ENCODE results near the gene FRMD5. TPM values are rescaled to one million over a fixed set of nuclear protein-coding genes. Genes with fewer than 3 reads are reported as not detected.
A peak's percentile ranks its signal among the peaks of the same experiment; 100 is the strongest.

FRMD5 gene
- total RNA-seq, 2 donors from 2014 or later: 9.1 to 25.1 TPM

- intact Hi-C loops (cut with DNase I): no loop called here
- ATAC-seq: no peak
Observed at GRCh38 chr15:44101944-44102343, 93.1 kb downstream of the FRMD5 start.

GRCh38 chr15:44101286-44101685, 93.8 kb downstream of the FRMD5 start:
- no peak for DNase-seq
- intact Hi-C loops (cut with DNase I): no loop called here
- no peak for ATAC-seq

More at GRCh38 chr15:44101944-44102343, 93.1 kb downstream of the FRMD5 start:
- DNase-seq: no peak

- ATAC-seq (no peak), DNase-seq (no peak)
- intact Hi-C loops (cut with DNase I): no loop called here
Observed at GRCh38 chr15:44099671-44100070, 95.4 kb downstream of the FRMD5 start.

GRCh38 chr15:44097552-44097951, 97.5 kb downstream of the FRMD5 start:
- intact Hi-C loops (cut with DNase I): no loop called here
- ATAC-seq: no peak
- no peak for DNase-seq

GRCh38 chr15:44096596-44096995, 98.5 kb downstream of the FRMD5 start:
- intact Hi-C loops (cut with DNase I): no loop called here
- no peak for ATAC-seq
- no peak for DNase-seq

- intact Hi-C loops (cut with DNase I): no loop called here
- ATAC-seq: no peak
- DNase-seq: no peak
Observed at GRCh38 chr15:44094781-44095180, 100.3 kb downstream of the FRMD5 start.

GRCh38 chr15:44093836-44094235, 101.2 kb downstream of the FRMD5 start:
- ATAC-seq: no peak
- no peak for DNase-seq
- intact Hi-C loops (cut with DNase I): no loop called here

- intact Hi-C loops (cut with DNase I): no loop called here
- DNase-seq: no peak
- ATAC-seq: peak in 1 of 2 donors; percentile 76
Observed at GRCh38 chr15:44092221-44092620, 102.8 kb downstream of the FRMD5 start.

- ATAC-seq (peak in 1 of 2 donors; percentile 89), DNase-seq (no peak)
- intact Hi-C loops (cut with DNase I): no loop called here
Observed at GRCh38 chr15:44087578-44088465, 107.2 kb downstream of the FRMD5 start.

GRCh38 chr15:44084770-44085169, 110.3 kb downstream of the FRMD5 start:
- DNase-seq: no peak
- intact Hi-C loops (cut with DNase I): no loop called here
- no peak for ATAC-seq

- DNase-seq (no peak), ATAC-seq (no peak)
- intact Hi-C loops (cut with DNase I): no loop called here
Observed at GRCh38 chr15:44084171-44084570, 110.9 kb downstream of the FRMD5 start.

- DNase-seq (no peak), ATAC-seq (no peak)
- intact Hi-C loops (cut with DNase I): no loop called here
Observed at GRCh38 chr15:44082558-44083157, 112.4 kb downstream of the FRMD5 start.

GRCh38 chr15:44081026-44082013, 113.8 kb downstream of the FRMD5 start:
- intact Hi-C loops (cut with DNase I): no loop called here
- no peak for ATAC-seq
- DNase-seq: no peak

- no peak for DNase-seq
- ATAC-seq: peak in 1 of 2 donors; percentile 65
- intact Hi-C loops (cut with DNase I): no loop called here
Observed at GRCh38 chr15:44075535-44075934, 119.5 kb downstream of the FRMD5 start.

- ATAC-seq (no peak), DNase-seq (no peak)
- intact Hi-C loops (cut with DNase I): loop anchor here (5.0 to 10.0 kb wide), 3 partner anchors 162 to 195 kb away; no protein-coding TSS in a partner anchor
Observed at GRCh38 chr15:44069489-44069888, 125.6 kb downstream of the FRMD5 start.

- intact Hi-C loops (cut with DNase I): loop anchor here (5.0 to 10.0 kb wide), 3 partner anchors 161 to 194 kb away; no protein-coding TSS in a partner anchor
Observed at GRCh38 chr15:44068347-44068746, 126.7 kb downstream of the FRMD5 start.

GRCh38 chr15:44066211-44066827, 128.8 kb downstream of the FRMD5 start:
- ATAC-seq (peak; percentile 44 to 59), DNase-seq (peak; percentile 55)
- intact Hi-C loops (cut with DNase I): loop anchor here (2.0 to 10.0 kb wide), 4 partner anchors 154 to 192 kb away; no protein-coding TSS in a partner anchor

More at GRCh38 chr15:44068347-44068746, 126.7 kb downstream of the FRMD5 start:
- DNase-seq: no peak
- ATAC-seq: no peak

- no peak for ATAC-seq
- DNase-seq: no peak
- intact Hi-C loops (cut with DNase I): loop anchor here (5.0 to 10.0 kb wide), 3 partner anchors 157 to 190 kb away; no protein-coding TSS in a partner anchor
Observed at GRCh38 chr15:44064706-44065105, 130.4 kb downstream of the FRMD5 start.

GRCh38 chr15:44058126-44058525, 136.9 kb downstream of the FRMD5 start:
- intact Hi-C loops (cut with DNase I): no loop called here
- ATAC-seq: no peak
- no peak for DNase-seq
